Neuronal stem cell (in vitro differentiated cells): ENCODE data around the gene CCDC57.

ENCODE experiments used
- DNase-seq: peaks from one replicate; pipeline ENCODE4 v3.0.0-alpha.2; 2013; ENCODE audit warnings: low spot score
- H2AFZ ChIP-seq: one replicate; pipeline ENCODE4 v1.6.1; 2013; ENCODE audit warnings: mild to moderate bottlenecking, low read length, inconsistent platforms
- H2AK5ac ChIP-seq: 2 replicates; pipeline ENCODE4 v1.6.1; 2013; ENCODE audit warnings: low read depth, mild to moderate bottlenecking, inconsistent platforms, low read length, moderate library complexity, mixed read lengths
- H2BK120ac ChIP-seq: 2 replicates; pipeline ENCODE4 v1.6.1; 2013; ENCODE audit warnings: low read depth, mild to moderate bottlenecking, inconsistent platforms, low read length, moderate library complexity, mixed read lengths
- H2BK12ac ChIP-seq: one replicate; pipeline ENCODE4 v1.6.1; 2013; ENCODE audit warnings: low read length, inconsistent platforms
- H2BK15ac ChIP-seq: 2 replicates; pipeline ENCODE4 v1.6.1; 2013; ENCODE audit warnings: mild to moderate bottlenecking, low read length, inconsistent platforms, mixed read lengths
- H2BK5ac ChIP-seq: one replicate; pipeline ENCODE4 v1.6.1; 2013; ENCODE audit warnings: inconsistent platforms, mild to moderate bottlenecking, low read length, moderate library complexity
- H3K14ac ChIP-seq: one replicate; pipeline ENCODE4 v1.6.1; 2013; ENCODE audit warnings: low read length, inconsistent platforms
- H3K18ac ChIP-seq: 2 replicates; pipeline ENCODE4 v1.6.1; 2013; ENCODE audit warnings: low read length, inconsistent platforms
- H3K23ac ChIP-seq: 2 replicates; pipeline ENCODE4 v1.6.1; 2013; ENCODE audit warnings: low read depth, mild to moderate bottlenecking, mixed read lengths, low read length, inconsistent platforms; ENCODE audit not compliant: poor library complexity
- H3K27ac ChIP-seq: replicated peaks from 3 replicates; pipeline ENCODE4 v1.5.1; 2013; ENCODE audit warnings: low read length, inconsistent platforms
- H3K27me3 ChIP-seq, 3 experiments: 2 replicates each; pipeline ENCODE4 v1.6.1; 2013; ENCODE audit warnings: low read length in 3 of 3, mild to moderate bottlenecking in 2 of 3, inconsistent platforms in 1 of 3, low read depth in 1 of 3, mixed read lengths in 1 of 3, moderate library complexity in 1 of 3; ENCODE audit not compliant: control insufficient read depth in 3 of 3, insufficient read depth in 3 of 3
- H3K36me3 ChIP-seq, 2 donors: replicated peaks in 1 of 2; 2 replicates each; pipeline ENCODE4 v1.6.1; 2013; ENCODE audit warnings: low read length in 2 of 2; ENCODE audit not compliant: control insufficient read depth in 2 of 2, insufficient read depth in 2 of 2
- H3K4ac ChIP-seq: 2 replicates; pipeline ENCODE4 v1.6.1; 2013; ENCODE audit warnings: inconsistent platforms, mild to moderate bottlenecking, low read length, moderate library complexity
- H3K4me1 ChIP-seq, 2 donors: 1 replicate in 1 of 2; 2 replicates in 1 of 2; pipeline ENCODE4 v1.6.1; 2013; ENCODE audit warnings: low read length in 2 of 2, low read depth in 1 of 2; ENCODE audit not compliant: control insufficient read depth in 2 of 2, insufficient read depth in 1 of 2
- H3K4me2 ChIP-seq: one replicate; pipeline ENCODE4 v1.6.1; 2013; ENCODE audit warnings: mild to moderate bottlenecking, low read length, inconsistent platforms; ENCODE audit not compliant: insufficient read depth, poor library complexity, severe bottlenecking
- H3K4me3 ChIP-seq, 2 donors: 2 replicates each; pipeline ENCODE4 v1.5.1; 2013; ENCODE audit warnings: low read length in 2 of 2, mild to moderate bottlenecking in 2 of 2, inconsistent platforms in 1 of 2, moderate library complexity in 1 of 2
- H3K79me1 ChIP-seq: one replicate; pipeline ENCODE4 v1.6.1; 2013; ENCODE audit warnings: low read depth, mild to moderate bottlenecking, inconsistent platforms, low read length, moderate library complexity
- H3K9ac ChIP-seq: one replicate; pipeline ENCODE4 v1.6.1; 2013; ENCODE audit warnings: mild to moderate bottlenecking, low read depth, low read length, inconsistent platforms; ENCODE audit not compliant: poor library complexity
- H3K9me3 ChIP-seq, 2 donors: replicated peaks in 1 of 2; 2 replicates each; pipeline versions ENCODE3 to v1.6.1; 2013; ENCODE audit warnings: low read length in 2 of 2, mild to moderate bottlenecking in 2 of 2, inconsistent platforms in 1 of 2, low read depth in 1 of 2, mixed read lengths in 1 of 2, moderate library complexity in 1 of 2; ENCODE audit not compliant: control insufficient read depth in 2 of 2, insufficient read depth in 1 of 2
- H4K8ac ChIP-seq: one replicate; pipeline ENCODE4 v1.6.1; 2013; ENCODE audit warnings: low read depth, mild to moderate bottlenecking, inconsistent platforms, low read length, moderate library complexity
- H4K91ac ChIP-seq: one replicate; pipeline ENCODE4 v1.6.1; 2013; ENCODE audit warnings: low read length, low read depth, mild to moderate bottlenecking, inconsistent platforms; ENCODE audit not compliant: poor library complexity
- WGBS, 2 donors: extraction: QIAGEN DNeasy Blood & Tissue Kit; methylation state at CpG; one replicate each; pipeline ENCODE4 v1.1.7; 2013; ENCODE audit warnings: missing lambda C conversion rate in 2 of 2, mixed read lengths in 1 of 2; ENCODE audit not compliant: insufficient read length in 2 of 2, insufficient replicate concordance in 1 of 2; ENCODE audit errors: extremely low coverage in 2 of 2; 5-methylcytosine and 5-hydroxymethylcytosine counted together

The CCDC57 gene

GRCh38 chr17:82098169-82098938 lies 114.3 kb downstream of the CCDC57 start, which contains the start of gene FASN:
Gene FASN, minus strand, starts transcription at chr17:82098236. Its CDS starts 1,791 bp downstream, at chr17:82096445.
- H3K18ac ChIP-seq: peak within 1 kb of the TSS; percentile 100
- WGBS, 2 donors: no CpG with 5 or more reads among the region's 124 CpGs
- peak within 1 kb of the TSS; percentile 87 for H3K4me2 ChIP-seq
- no peaks in the 10 kb centered on the region for H3K27me3 ChIP-seq
- peak within 1 kb of the TSS; percentile 99 for H2BK15ac ChIP-seq
- H2BK12ac ChIP-seq: peak within 1 kb of the TSS; percentile 93
- H2AFZ ChIP-seq: peak within 1 kb of the TSS; percentile 95
- H3K79me1 ChIP-seq: peaks cover 32% of the 10 kb centered on the region
- peak within 1 kb of the TSS; percentile 98 for H3K9ac ChIP-seq
- H2BK5ac ChIP-seq: peak within 1 kb of the TSS; percentile 99
- H3K4ac ChIP-seq: peak within 1 kb of the TSS; percentile 98
- peak within 1 kb of the TSS; percentile 100 for H2BK120ac ChIP-seq
- peak within 1 kb of the TSS; percentile 100 for H3K23ac ChIP-seq
- H3K9me3 ChIP-seq: peaks cover 0 to 3% of the 10 kb centered on the region in 2 donors
- H4K91ac ChIP-seq: peak within 1 kb of the TSS; percentile 100
- peaks cover 45 to 46% of the 10 kb centered on the region in 2 donors for H3K4me1 ChIP-seq
- H3K36me3 ChIP-seq: peaks cover 26 to 37% of the 10 kb centered on the region in 2 donors
- H3K27ac ChIP-seq: peak within 1 kb of the TSS; percentile 100
- peak; percentile 95 for DNase-seq
- H3K14ac ChIP-seq: peak within 1 kb of the TSS; percentile 94
- no peak within 1 kb of the TSS for H4K8ac ChIP-seq
- peak within 1 kb of the TSS; percentile 94 to 97 for H3K4me3 ChIP-seq
- H2AK5ac ChIP-seq: peak within 1 kb of the TSS; percentile 100

- no peak overlapping the region for H2BK12ac ChIP-seq
- H3K27ac ChIP-seq: peak overlapping the region; percentile 67
- no peak overlapping the region for H4K8ac ChIP-seq
- no peak overlapping the region for H4K91ac ChIP-seq
- DNase-seq: no peak
- no peaks in the 10 kb centered on the region for H3K27me3 ChIP-seq
- H3K36me3 ChIP-seq: peaks cover 31 to 42% of the 10 kb centered on the region in 2 donors
- H3K9ac ChIP-seq: peak overlapping the region; percentile 98
- peaks cover 0 to 3% of the 10 kb centered on the region in 2 donors for H3K9me3 ChIP-seq
- no peak overlapping the region for H2BK15ac ChIP-seq
- peak overlapping the region; percentile 99 for H3K23ac ChIP-seq
- peak overlapping the region; percentile 87 for H3K4me2 ChIP-seq
- H3K4me1 ChIP-seq: peaks cover 42 to 44% of the 10 kb centered on the region in 2 donors
- WGBS, 2 donors: no CpG with 5 or more reads among the region's 36 CpGs
- H3K4ac ChIP-seq: peak overlapping the region; percentile 53
- no peak overlapping the region for H3K14ac ChIP-seq
- H3K4me3 ChIP-seq: peak overlapping the region; percentile 94 to 97
- peak overlapping the region; percentile 94 for H2AK5ac ChIP-seq
- peak overlapping the region; percentile 54 for H2BK120ac ChIP-seq
- peaks cover 36% of the 10 kb centered on the region for H3K79me1 ChIP-seq
- H2AFZ ChIP-seq: peak overlapping the region; percentile 66
- H3K18ac ChIP-seq: peak overlapping the region; percentile 95
- peak overlapping the region; percentile 99 for H2BK5ac ChIP-seq
These were observed 114.8 kb downstream of the CCDC57 start for GRCh38 chr17:82097919-82098168.

- DNase-seq: no peak
- Histone ChIP-seq H3K4me3 (peak overlapping the region; percentile 94 to 97), H3K4me1 (peaks cover 40 to 41% of the 10 kb centered on the region in 2 donors), H3K18ac (peak overlapping the region; percentile 95), H2BK12ac (no peak overlapping the region), H2AK5ac (peak overlapping the region; percentile 94), H3K36me3 (peaks cover 33 to 47% of the 10 kb centered on the region in 2 donors), H3K4me2 (peak overlapping the region; percentile 87), H2BK15ac (peak overlapping the region; percentile 78), H3K9me3 (peaks cover 0 to 3% of the 10 kb centered on the region in 2 donors), H2BK120ac (peak overlapping the region; percentile 54), H4K8ac (no peak overlapping the region), H2BK5ac (peak overlapping the region; percentile 99), H4K91ac (no peak overlapping the region), H3K27me3 (no peaks in the 10 kb centered on the region), H3K9ac (peak overlapping the region; percentile 98), H3K23ac (peak overlapping the region; percentile 99), H3K79me1 (peaks cover 37% of the 10 kb centered on the region), H3K27ac (peak overlapping the region; percentile 67), H2AFZ (peak overlapping the region; percentile 66), H3K14ac (peak overlapping the region; percentile 94), H3K4ac (peak overlapping the region; percentile 53)
- no CpG with 5 or more reads among the region's 77 CpGs for WGBS, 2 donors
These were observed 115.3 kb downstream of the CCDC57 start for GRCh38 chr17:82097184-82097918.

- Histone ChIP-seq H2BK12ac (no peak overlapping the region), H3K9ac (peak overlapping the region; percentile 98), H3K4me1 (peaks cover 35 to 37% of the 10 kb centered on the region in 2 donors), H4K91ac (no peak overlapping the region), H2BK15ac (peak overlapping the region; percentile 78), H2BK5ac (peak overlapping the region; percentile 99), H3K27me3 (no peaks in the 10 kb centered on the region), H2AK5ac (peak overlapping the region; percentile 94), H3K4me2 (peak overlapping the region; percentile 87), H3K4ac (no peak overlapping the region), H3K23ac (peak overlapping the region; percentile 99), H4K8ac (no peak overlapping the region), H2BK120ac (peak overlapping the region; percentile 54), H3K9me3 (peaks cover 0 to 3% of the 10 kb centered on the region in 2 donors), H3K79me1 (peaks cover 43% of the 10 kb centered on the region), H2AFZ (no peak overlapping the region), H3K4me3 (peak overlapping the region; percentile 94 to 97), H3K36me3 (peaks cover 39 to 53% of the 10 kb centered on the region in 2 donors), H3K18ac (peak overlapping the region; percentile 95), H3K27ac (no peak overlapping the region), H3K14ac (peak overlapping the region; percentile 94)
- DNase-seq: no peak
- no CpG with 5 or more reads among the region's 8 CpGs for WGBS, 2 donors
These were observed 115.9 kb downstream of the CCDC57 start for GRCh38 chr17:82096709-82097183.
